RWPE1 (cell line): ENCODE data around the gene ELOVL4.

Experiments
- CTCF ChIA-PET: fragments of 350-600 bp; sonication (Branson Sonifier 250); formaldehyde crosslinking; extraction: SDS; loops from one replicate; lab custom pipeline; 2021; lab: Yijun Ruan, JAX
- POLR2A ChIA-PET: fragments of 400-600 bp; formaldehyde crosslinking; extraction: SDS; loops from one replicate; lab custom pipeline; 2020; ENCODE audit warnings: antibody characterized with exemption; ENCODE audit not compliant: low non-redundant PET; lab: Yijun Ruan, JAX
- DNase-seq: peaks from one replicate; pipeline ENCODE4 v3.0.0; 2012; ENCODE audit warnings: low spot score
- H3K27ac ChIP-seq: fragments of 450-650 bp; 2 replicates; pipeline ENCODE4 v1.5.1; 2017
- CTCF ChIP-seq: fragments of 450-650 bp; conservative IDR thresholded peaks from 2 replicates; pipeline ENCODE4 v1.5.1; 2017; ENCODE audit warnings: low read depth, mild to moderate bottlenecking

ELOVL4 gene

GRCh38 chr6:79981652-79982051, 34.3 kb upstream of the ELOVL4 start:
- ChIA-PET CTCF (interaction anchor here (0.7 to 0.9 kb wide), 2 partner anchors 32 to 112 kb away, joined by 3 to 4 read pairs; no protein-coding TSS in a partner anchor), POLR2A (no interaction called here)
- no peak overlapping the region for H3K27ac ChIP-seq
- TF ChIP-seq CTCF = no peak
- DNase-seq = no peak

- ChIA-PET POLR2A (no interaction called here), CTCF (no interaction called here)
- H3K27ac ChIP-seq = no peak overlapping the region
- no peak for DNase-seq
- no peak for TF ChIP-seq CTCF
These were observed 23.8 kb upstream of the ELOVL4 start for GRCh38 chr6:79971193-79971592.

GRCh38 chr6:79969784-79970183, 22.4 kb upstream of the ELOVL4 start:
- ChIA-PET POLR2A (no interaction called here), CTCF (no interaction called here)
- no peak overlapping the region for H3K27ac ChIP-seq
- DNase-seq = no peak
- TF ChIP-seq CTCF = no peak

- ChIA-PET POLR2A (no interaction called here), CTCF (interaction anchor here (0.7 kb wide), 1 partner anchor 97 kb away, joined by 3 read pairs; no protein-coding TSS in a partner anchor)
- TF ChIP-seq CTCF = no peak
- H3K27ac ChIP-seq = no peak overlapping the region
- DNase-seq = no peak
These were observed 19.8 kb upstream of the ELOVL4 start for GRCh38 chr6:79967178-79967577.

- no peak for DNase-seq
- ChIA-PET POLR2A (no interaction called here), CTCF (interaction anchor here (1.0 kb wide), 1 partner anchor 16 kb away, joined by 3 read pairs; no protein-coding TSS in a partner anchor)
- no peak overlapping the region for H3K27ac ChIP-seq
- TF ChIP-seq CTCF = no peak
These were observed 17.3 kb upstream of the ELOVL4 start for GRCh38 chr6:79964607-79965081.

- POLR2A ChIA-PET = no interaction called here
- H3K27ac ChIP-seq = no peak overlapping the region
- TF ChIP-seq CTCF = no peak
- DNase-seq = no peak
- CTCF ChIA-PET = interaction anchor here (0.6 to 0.7 kb wide), 3 partner anchors 16 to 90 kb away, joined by 3 to 5 read pairs (median 3); no protein-coding TSS in a partner anchor
These were observed 7.5 kb upstream of the ELOVL4 start for GRCh38 chr6:79954849-79955248.
